GM12892 (cell line): Measurements from ENCODE around the gene ATP6V0E1.

ENCODE experiments used
- DNase-seq: peaks from one replicate; pipeline ENCODE4 v3.0.0; 2011; ENCODE audit not compliant: insufficient read length
- FAIRE-seq: peaks from 2 replicates; lab custom pipeline; 2011; peaks lifted over from hg19 to GRCh38; lab: Jason Lieb, UNC
- POLR2A ChIP-seq: IDR thresholded peaks from 2 replicates; pipeline ENCODE4 v1.6.1; 2011; ENCODE audit warnings: low read depth, low read length, control low read depth
- POLR2AphosphoS5 ChIP-seq: IDR thresholded peaks from 2 replicates; pipeline ENCODE4 v1.6.1; 2011; ENCODE audit warnings: low read depth, low read length, control low read depth
- TAF1 ChIP-seq: IDR thresholded peaks from 2 replicates; pipeline ENCODE4 v1.6.1; 2011; ENCODE audit warnings: low read depth, mild to moderate bottlenecking, control low read depth, low read length, borderline replicate concordance

Gene ATP6V0E1

DNA sequence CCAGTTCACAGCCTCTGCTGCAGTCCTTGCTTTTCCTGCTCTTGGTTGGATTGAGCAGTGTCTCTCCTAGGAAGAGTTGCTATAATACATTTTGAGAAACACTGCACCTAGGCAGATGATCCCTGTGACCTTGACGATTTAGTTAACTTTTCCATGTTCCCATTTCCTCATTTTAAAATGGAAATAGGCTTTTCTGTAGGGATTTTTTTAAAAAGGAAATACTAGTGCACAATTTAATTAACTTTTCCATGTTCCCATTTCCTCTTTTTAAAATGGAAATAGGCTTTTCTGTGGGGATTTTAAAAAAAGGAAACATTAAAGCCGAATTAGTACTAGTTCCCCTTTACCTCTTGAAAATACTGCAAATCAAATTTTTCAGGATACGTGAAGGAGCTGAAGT lies 4.7 kb downstream of the ATP6V0E1 start:
- no peak for FAIRE-seq
- no peak for DNase-seq
- TF ChIP-seq POLR2A = no peak
- no peak for TF ChIP-seq TAF1
- no peak for TF ChIP-seq POLR2AphosphoS5

DNA sequence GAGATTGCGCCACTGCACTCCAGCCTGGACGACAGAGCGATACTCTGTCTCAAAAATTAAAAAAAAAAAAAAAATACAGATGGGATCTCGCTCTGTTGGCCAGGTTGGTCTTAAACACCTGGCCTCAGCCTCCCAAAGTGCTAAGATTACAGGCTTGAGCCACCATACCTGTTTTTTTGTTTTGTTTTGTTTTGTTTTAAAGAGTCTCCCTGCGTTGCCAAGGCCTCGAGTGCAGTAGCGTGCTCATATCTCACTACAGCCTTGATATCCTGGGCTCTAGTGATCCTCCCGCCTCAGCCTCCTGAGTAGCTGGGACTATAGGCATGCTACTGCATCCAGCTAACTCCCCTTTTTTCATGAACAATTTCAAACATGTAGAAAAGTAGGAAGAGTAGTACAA lies 7.2 kb downstream of the ATP6V0E1 start:
- no peak for DNase-seq
- no peak for FAIRE-seq
- TF ChIP-seq POLR2AphosphoS5 (no peak), POLR2A (no peak), TAF1 (no peak)

- DNase-seq = no peak
These were observed 10.8 kb downstream of the ATP6V0E1 start for GRCh38 chr5:172994405-172994804.

GRCh38 chr5:172999372-172999973 lies 15.9 kb downstream of the ATP6V0E1 start:
- no peak for TF ChIP-seq POLR2AphosphoS5
- TF ChIP-seq TAF1 = no peak
- no peak for TF ChIP-seq POLR2A
- FAIRE-seq (no peak), DNase-seq (no peak)

More at GRCh38 chr5:172994405-172994804, 10.8 kb downstream of the ATP6V0E1 start:
- FAIRE-seq = no peak
- TF ChIP-seq TAF1 = no peak
- no peak for TF ChIP-seq POLR2A

DNA sequence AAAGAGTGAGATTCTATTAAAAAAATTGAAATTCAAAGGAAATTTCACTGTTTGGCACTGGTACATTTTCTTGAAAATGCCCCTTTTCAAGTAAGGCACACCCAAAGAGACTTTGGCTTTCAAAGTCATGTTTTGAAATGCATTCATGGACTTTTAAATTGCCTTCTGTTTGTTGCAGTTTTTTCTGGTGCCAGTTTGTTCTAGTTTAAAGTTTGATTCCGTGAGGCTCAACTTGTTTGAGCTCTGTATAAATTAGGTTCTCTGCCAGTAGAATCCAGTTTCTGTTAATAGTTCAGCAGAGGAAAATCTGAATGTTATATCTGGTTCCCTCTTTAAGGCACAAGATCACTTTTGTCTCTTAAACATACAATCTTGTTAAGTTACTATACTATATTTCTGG lies 16.4 kb downstream of the ATP6V0E1 start:
- DNase-seq (no peak), FAIRE-seq (no peak)
- TF ChIP-seq POLR2A (no peak), POLR2AphosphoS5 (no peak), TAF1 (no peak)

GRCh38 chr5:173001229-173001841 lies 17.8 kb downstream of the ATP6V0E1 start:
- FAIRE-seq = peak; percentile 56

DNA sequence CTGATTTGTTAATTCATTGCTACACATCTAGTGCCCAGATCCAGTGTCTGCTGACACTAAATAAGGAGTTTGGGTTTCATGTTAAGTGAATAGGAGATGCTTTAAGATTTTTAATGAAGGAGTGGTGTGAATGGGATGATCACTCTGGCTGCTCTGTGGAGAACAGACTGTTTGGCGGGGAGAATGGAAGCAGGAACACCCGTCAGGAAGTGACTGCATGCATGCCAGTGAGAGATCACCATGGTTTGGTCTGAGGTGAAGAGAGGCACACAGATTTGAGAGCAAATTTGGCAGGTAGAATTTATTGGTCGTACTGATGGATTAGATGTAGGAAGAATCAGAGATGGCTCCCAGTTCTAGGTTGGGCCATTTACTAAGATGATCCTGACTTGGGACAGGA lies 19.8 kb downstream of the ATP6V0E1 start:
- TF ChIP-seq TAF1 (no peak), POLR2A (no peak), POLR2AphosphoS5 (no peak)
- FAIRE-seq = no peak
- no peak for DNase-seq

More at GRCh38 chr5:173001229-173001841, 17.8 kb downstream of the ATP6V0E1 start:
- TF ChIP-seq TAF1 = no peak
- TF ChIP-seq POLR2A = no peak
- TF ChIP-seq POLR2AphosphoS5 = no peak
- no peak for DNase-seq

DNA sequence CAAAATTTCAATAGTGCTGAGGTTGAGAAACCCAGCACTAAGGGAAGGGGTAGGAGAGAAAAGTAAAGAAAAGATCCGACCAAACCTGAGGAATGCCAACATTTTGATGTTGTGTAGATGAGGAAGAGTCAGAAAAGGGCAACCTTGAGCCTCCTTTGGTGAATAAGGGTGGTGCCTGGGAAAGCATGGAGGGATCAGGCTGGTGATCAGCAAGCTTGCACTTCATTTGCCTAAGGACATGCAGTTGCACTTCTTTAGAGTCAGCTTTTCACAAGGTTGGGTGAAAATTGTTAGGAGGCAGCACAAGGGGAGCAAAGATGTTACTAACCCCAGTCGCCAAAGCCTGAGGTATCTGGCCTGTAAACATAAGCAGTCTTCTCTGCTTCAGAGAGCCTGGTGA lies 20.4 kb downstream of the ATP6V0E1 start:
- no peak for DNase-seq
- TF ChIP-seq POLR2AphosphoS5 (no peak), POLR2A (no peak), TAF1 (no peak)
- no peak for FAIRE-seq

DNA sequence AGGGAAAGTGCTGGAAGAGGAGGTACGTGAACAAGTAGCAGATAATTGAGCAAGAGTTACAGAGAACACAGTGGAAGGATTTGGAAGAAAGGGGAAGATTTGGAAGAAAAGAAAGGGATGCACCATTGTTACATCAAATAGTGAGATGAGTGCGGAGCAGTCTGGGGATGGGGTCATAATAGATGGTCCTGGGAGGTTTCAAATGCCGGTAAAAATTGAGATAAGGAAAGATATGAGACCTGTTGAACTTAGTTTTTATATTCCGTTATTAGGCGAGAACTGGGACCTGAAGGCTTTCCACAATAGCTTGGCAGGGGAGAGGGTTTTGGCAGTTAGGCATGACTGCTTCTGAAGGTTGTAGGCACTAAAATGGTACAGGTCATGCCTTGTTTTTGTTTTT lies 20.9 kb downstream of the ATP6V0E1 start:
- DNase-seq (no peak), FAIRE-seq (no peak)
- TF ChIP-seq TAF1 (no peak), POLR2AphosphoS5 (no peak), POLR2A (no peak)

DNA sequence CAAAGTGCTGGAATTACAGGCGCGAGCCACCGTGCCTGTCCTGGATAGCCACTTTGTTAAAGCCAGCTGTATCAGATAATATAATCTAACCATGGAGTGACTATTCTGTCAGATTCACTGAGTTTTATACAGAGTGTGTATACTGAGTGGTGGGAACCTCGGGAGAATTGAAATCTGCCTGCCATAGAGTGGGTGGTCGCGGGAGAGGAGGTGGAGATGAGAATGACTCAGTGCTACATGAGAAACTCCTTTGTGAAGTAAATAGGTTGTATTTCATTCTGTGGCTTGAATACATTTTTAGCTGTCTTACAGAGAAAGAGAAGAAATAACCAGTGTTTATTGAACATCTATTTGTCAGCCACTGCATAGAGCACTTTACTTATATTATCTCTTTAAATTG lies 26.4 kb downstream of the ATP6V0E1 start:
- DNase-seq (no peak), FAIRE-seq (no peak)
- TF ChIP-seq POLR2A = no peak
- TF ChIP-seq POLR2AphosphoS5 = no peak
- TF ChIP-seq TAF1 = no peak

GRCh38 chr5:173010547-173011464 lies 27.2 kb downstream of the ATP6V0E1 start:
- DNase-seq (no peak), FAIRE-seq (no peak)
- no peak for TF ChIP-seq POLR2A
- TF ChIP-seq TAF1 = no peak

GRCh38 chr5:173011566-173011965 lies 28.0 kb downstream of the ATP6V0E1 start:
- DNase-seq = no peak
- TF ChIP-seq TAF1 (no peak), POLR2AphosphoS5 (no peak), POLR2A (no peak)
- FAIRE-seq = no peak

GRCh38 chr5:173012882-173013281 lies 29.3 kb downstream of the ATP6V0E1 start:
- FAIRE-seq = no peak

More at GRCh38 chr5:173012882-173013281, 29.3 kb downstream of the ATP6V0E1 start:
- no peak for DNase-seq
- TF ChIP-seq POLR2A (no peak), TAF1 (no peak), POLR2AphosphoS5 (no peak)
